Measurements from ENCODE around the gene GNGT1. TPM values are rescaled to one million over a fixed set of nuclear protein-coding genes. Genes with fewer than 3 reads are reported as not detected.

GNGT1 gene
- total RNA-seq, 4 donors from 2014 or later, result not detected

DNA sequence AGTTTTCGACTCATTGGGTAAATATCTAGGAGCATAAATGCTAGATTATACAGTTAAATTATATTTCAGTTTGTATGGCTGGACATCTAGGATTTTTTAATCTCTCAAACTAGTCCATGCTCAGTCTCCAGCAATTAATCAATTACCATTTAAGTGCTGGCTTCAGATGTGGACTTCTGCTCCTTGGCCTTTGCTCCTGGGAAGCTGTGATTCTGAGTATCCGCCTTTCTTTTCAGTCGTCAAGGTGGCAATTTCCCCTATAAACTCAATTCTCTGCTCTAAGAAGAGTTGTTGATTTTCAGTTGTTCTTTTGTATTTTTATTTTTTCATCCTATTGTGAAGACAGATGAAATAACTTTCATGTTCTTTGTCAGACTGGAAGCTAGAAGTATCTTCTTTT is 39.5 kb upstream of the GNGT1 start:
- no peak for ATAC-seq
- no peaks in the 10 kb centered on the region for H3K4me1 ChIP-seq
- H3K9me3 ChIP-seq, result no peaks in the 10 kb centered on the region
- in situ Hi-C loops (cut with MboI; ENCODE audit: low sequenced_read_pairs in 4 of 4) (no loop called here), intact Hi-C loops (cut with DNase I; ENCODE audit: low total_unique reads) (no loop called here)
- TF ChIP-seq POLR2A (IDR thresholded peaks at IDR 0.05), result no peak
- TF ChIP-seq, protein P1, sequence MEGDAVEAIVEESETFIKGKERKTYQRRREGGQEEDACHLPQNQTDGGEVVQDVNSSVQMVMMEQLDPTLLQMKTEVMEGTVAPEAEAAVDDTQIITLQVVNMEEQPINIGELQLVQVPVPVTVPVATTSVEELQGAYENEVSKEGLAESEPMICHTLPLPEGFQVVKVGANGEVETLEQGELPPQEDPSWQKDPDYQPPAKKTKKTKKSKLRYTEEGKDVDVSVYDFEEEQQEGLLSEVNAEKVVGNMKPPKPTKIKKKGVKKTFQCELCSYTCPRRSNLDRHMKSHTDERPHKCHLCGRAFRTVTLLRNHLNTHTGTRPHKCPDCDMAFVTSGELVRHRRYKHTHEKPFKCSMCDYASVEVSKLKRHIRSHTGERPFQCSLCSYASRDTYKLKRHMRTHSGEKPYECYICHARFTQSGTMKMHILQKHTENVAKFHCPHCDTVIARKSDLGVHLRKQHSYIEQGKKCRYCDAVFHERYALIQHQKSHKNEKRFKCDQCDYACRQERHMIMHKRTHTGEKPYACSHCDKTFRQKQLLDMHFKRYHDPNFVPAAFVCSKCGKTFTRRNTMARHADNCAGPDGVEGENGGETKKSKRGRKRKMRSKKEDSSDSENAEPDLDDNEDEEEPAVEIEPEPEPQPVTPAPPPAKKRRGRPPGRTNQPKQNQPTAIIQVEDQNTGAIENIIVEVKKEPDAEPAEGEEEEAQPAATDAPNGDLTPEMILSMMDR (IDR thresholded peaks at IDR 0.05 in 4 of 5, conservative IDR thresholded peaks at IDR 0.05 in 1 of 5), result no peak
- no peak overlapping the region for H3K27ac ChIP-seq
- no peaks in the 10 kb centered on the region for H3K36me3 ChIP-seq
- no peak for DNase-seq
- H3K27me3 ChIP-seq, result no peaks in the 10 kb centered on the region
- no peak overlapping the region for H3K4me3 ChIP-seq

DNA sequence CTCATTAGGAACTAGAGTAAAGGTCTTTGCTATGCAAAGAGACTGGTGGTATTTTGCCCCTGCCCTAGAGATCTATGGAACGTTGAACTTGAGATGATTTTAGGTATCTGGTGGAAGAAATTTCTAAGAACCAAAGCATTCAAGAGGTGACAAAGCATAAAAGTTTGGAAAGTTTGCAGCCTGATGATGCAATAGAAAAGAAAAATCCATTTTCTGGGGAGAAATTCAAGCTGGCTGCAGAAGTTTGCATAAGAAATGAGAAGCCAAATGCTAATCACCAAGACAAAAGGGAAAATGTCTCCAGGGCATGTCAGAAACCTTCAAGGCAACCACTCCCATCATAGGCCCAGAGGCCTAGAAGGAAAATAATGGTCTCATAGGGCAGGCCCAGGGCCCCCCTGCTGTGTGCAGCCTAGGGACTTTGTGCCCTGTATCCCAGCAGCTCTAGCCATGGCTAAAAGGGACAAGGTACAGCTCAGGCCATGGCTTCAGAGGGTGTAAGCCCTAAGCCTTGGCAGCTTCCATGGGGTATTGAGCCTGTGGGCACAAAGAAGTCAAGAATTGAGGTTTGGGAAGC is 32.3 kb upstream of the GNGT1 start:
- H3K9me3 ChIP-seq, result no peaks in the 10 kb centered on the region
- TF ChIP-seq POLR2A (IDR thresholded peaks at IDR 0.05), result no peak
- TF ChIP-seq, protein P1 (IDR thresholded peaks at IDR 0.05 in 4 of 5, conservative IDR thresholded peaks at IDR 0.05 in 1 of 5), result no peak
- H3K27me3 ChIP-seq, result no peaks in the 10 kb centered on the region
- H3K36me3 ChIP-seq, result no peaks in the 10 kb centered on the region
- H3K4me1 ChIP-seq, result no peaks in the 10 kb centered on the region
- no peak overlapping the region for H3K27ac ChIP-seq
- H3K4me3 ChIP-seq, result no peak overlapping the region
- intact Hi-C loops (cut with DNase I; ENCODE audit: low total_unique reads) (no loop called here), in situ Hi-C loops (cut with MboI; ENCODE audit: low sequenced_read_pairs in 4 of 4) (no loop called here)
- no peak for ATAC-seq
- no peak for DNase-seq

DNA sequence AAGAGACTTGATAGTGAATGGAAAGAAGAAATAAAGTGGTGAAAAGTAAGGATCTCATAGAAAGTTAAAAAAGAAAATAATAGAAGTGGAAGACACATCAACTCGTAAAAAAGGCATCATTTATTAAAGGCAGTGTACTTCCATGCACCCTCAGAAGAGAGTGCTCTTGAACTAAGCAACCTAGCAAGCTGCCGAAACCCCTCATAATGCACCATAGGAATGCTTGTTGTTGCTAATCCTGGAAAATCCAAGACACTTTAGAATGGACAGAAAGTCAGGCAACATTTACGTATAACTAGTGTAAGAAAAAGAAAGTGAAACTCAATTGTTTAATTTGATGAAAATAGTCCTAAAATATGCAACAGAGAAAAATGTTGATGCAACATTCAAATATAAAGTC is 28.6 kb upstream of the GNGT1 start:
- DNase-seq (no peak), ATAC-seq (no peak)
- in situ Hi-C loops (cut with MboI; ENCODE audit: low sequenced_read_pairs in 4 of 4), result loop anchor here in 2 of 4 donors (25.0 kb wide), 1 partner anchor 210 kb away; no protein-coding TSS in a partner anchor
- no peaks in the 10 kb centered on the region for H3K36me3 ChIP-seq
- TF ChIP-seq POLR2A (IDR thresholded peaks at IDR 0.05), result no peak
- TF ChIP-seq, protein P1 (IDR thresholded peaks at IDR 0.05 in 4 of 5, conservative IDR thresholded peaks at IDR 0.05 in 1 of 5), result no peak
- H3K27ac ChIP-seq, result no peak overlapping the region
- no peaks in the 10 kb centered on the region for H3K27me3 ChIP-seq
- H3K4me1 ChIP-seq, result no peaks in the 10 kb centered on the region
- intact Hi-C loops (cut with DNase I; ENCODE audit: low total_unique reads), result no loop called here
- no peak overlapping the region for H3K4me3 ChIP-seq
- H3K9me3 ChIP-seq, result no peaks in the 10 kb centered on the region

DNA sequence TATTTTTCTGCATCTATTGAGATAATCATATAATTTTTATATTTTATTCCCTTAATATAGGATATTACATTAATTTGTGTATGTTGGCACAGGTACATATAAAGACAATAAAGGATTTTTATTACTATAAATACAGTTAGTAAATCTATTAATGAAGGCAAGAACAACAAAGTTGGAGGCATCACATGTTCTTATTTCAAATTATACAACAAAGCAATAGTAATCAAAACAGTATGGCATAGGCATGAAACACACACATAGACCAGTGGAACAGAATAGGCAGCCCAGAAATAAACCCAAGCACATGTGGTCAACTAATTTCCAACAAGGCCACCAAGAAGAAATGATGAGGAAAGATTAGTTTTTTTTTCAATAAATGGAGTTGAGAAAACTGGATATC is 27.0 kb upstream of the GNGT1 start:
- Histone ChIP-seq H3K27me3 (no peaks in the 10 kb centered on the region), H3K4me3 (no peak overlapping the region), H3K27ac (no peak overlapping the region), H3K9me3 (no peaks in the 10 kb centered on the region), H3K4me1 (no peaks in the 10 kb centered on the region), H3K36me3 (no peaks in the 10 kb centered on the region)
- no peak for ATAC-seq
- no peak for DNase-seq
- in situ Hi-C loops (cut with MboI; ENCODE audit: low sequenced_read_pairs in 4 of 4), result loop anchor here in 2 of 4 donors (25.0 kb wide), 1 partner anchor 208 kb away; no protein-coding TSS in a partner anchor
- intact Hi-C loops (cut with DNase I; ENCODE audit: low total_unique reads), result no loop called here
- TF ChIP-seq POLR2A (IDR thresholded peaks at IDR 0.05), result no peak
- TF ChIP-seq, protein P1 (IDR thresholded peaks at IDR 0.05 in 4 of 5, conservative IDR thresholded peaks at IDR 0.05 in 1 of 5), result no peak

DNA sequence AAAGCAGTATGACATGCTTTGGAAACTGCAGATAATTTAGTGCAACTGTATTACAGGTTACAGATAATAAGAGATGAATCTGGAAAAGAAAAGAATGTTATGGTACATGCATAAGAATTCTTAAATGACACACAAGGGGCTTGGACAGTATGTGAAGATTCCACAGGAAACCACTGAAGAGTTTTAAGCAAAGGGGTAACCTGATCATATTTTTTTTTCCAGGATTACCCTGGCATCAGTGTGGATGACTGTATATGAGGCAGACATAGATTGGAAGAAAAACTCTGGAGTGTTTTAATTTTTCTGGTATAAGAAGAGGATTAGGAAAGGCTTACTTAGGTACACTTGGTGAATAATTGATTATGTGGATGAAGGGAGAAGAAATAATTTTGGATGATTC is 23.9 kb upstream of the GNGT1 start:
- no peak for ATAC-seq
- intact Hi-C loops (cut with DNase I; ENCODE audit: low total_unique reads), result no loop called here
- no peak for DNase-seq
- Histone ChIP-seq H3K36me3 (no peaks in the 10 kb centered on the region), H3K9me3 (no peaks in the 10 kb centered on the region), H3K27ac (no peak overlapping the region), H3K4me1 (no peaks in the 10 kb centered on the region), H3K27me3 (no peaks in the 10 kb centered on the region), H3K4me3 (no peak overlapping the region)
- in situ Hi-C loops (cut with MboI; ENCODE audit: low sequenced_read_pairs in 4 of 4), result loop anchor here in 2 of 4 donors (25.0 kb wide), 1 partner anchor 205 kb away; no protein-coding TSS in a partner anchor
- TF ChIP-seq POLR2A (IDR thresholded peaks at IDR 0.05), result no peak
- TF ChIP-seq, protein P1 (IDR thresholded peaks at IDR 0.05 in 4 of 5, conservative IDR thresholded peaks at IDR 0.05 in 1 of 5), result no peak

All from gastrocnemius medialis (tissue), 4 donors.